Left lung (tissue), 10 donors: ENCODE data around the gene MYO1F. TPM values are rescaled to one million over a fixed set of nuclear protein-coding genes. Genes with fewer than 3 reads are reported as not detected.
"Not testable (repeated sequence)": the region's sequence is repeated elsewhere in the genome, so short reads cannot be mapped to it uniquely, and the experiment has no call there.

Experiments
- ATAC-seq: fragments of 200-7000 bp; cut with Tn5 transposase; one replicate; pipeline ENCODE4 v1.9.1; 2020; ENCODE audit warnings: moderate library complexity
- DNase-seq, 4 donors: peaks; one replicate each; pipeline ENCODE4 v3.0.0-alpha.2; 2013 to 2020
- H3K27ac ChIP-seq, 2 donors: fragments of 200-600 bp; sonication (generic) in 1 of 2; one replicate each; pipeline versions ENCODE4 v1.5.0 to v1.8.0; 2020 to 2021
- H3K27me3 ChIP-seq, 2 donors: fragments of 200-600 bp; sonication (generic) in 1 of 2; one replicate each; pipeline versions ENCODE4 v1.5.0 to v1.8.0; 2020 to 2021
- H3K36me3 ChIP-seq, 2 donors: fragments of 200-600 bp; sonication (generic) in 1 of 2; one replicate each; pipeline versions ENCODE4 v1.5.0 to v1.8.0; 2020 to 2021
- H3K4me1 ChIP-seq, 2 donors: fragments of 200-600 bp; one replicate each; pipeline ENCODE4 v1.8.0; 2021
- H3K4me3 ChIP-seq, 2 donors: fragments of 200-600 bp; sonication (generic) in 1 of 2; one replicate each; pipeline versions ENCODE4 v1.5.0 to v1.8.0; 2020 to 2021; ENCODE audit warnings: mild to moderate bottlenecking in 1 of 2
- H3K9me3 ChIP-seq, 2 donors: fragments of 200-600 bp; sonication (generic) in 1 of 2; one replicate each; pipeline versions ENCODE4 v1.5.0 to v1.8.0; 2020 to 2021
- CTCF ChIP-seq, 2 donors: fragments of 200-600 bp; sonication (generic) in 1 of 2; IDR thresholded peaks; one replicate each; pipeline versions ENCODE4 v1.5.0 to v1.8.0; 2021; ENCODE audit warnings: antibody characterized with exemption in 2 of 2
- intact Hi-C, 2 donors: fragments of 100-400 bp; cut with DNase I; formaldehyde crosslinking; loops; one replicate each; pipeline versions ENCODE4 v1.11.2 to v1.14.2; 2022
- polyA plus RNA-seq, 6 donors: library from polyadenylated mRNA; unstranded; fragments of 120-200 nt; gene quantifications; one replicate each; pipeline ENCODE4 v1.2.1, GENCODE V29; 2013; ENCODE audit not compliant: insufficient read length in 6 of 6
- total RNA-seq, 2 donors: library from RNA; stranded (reverse); fragmentation: NEBNext Ultra II Directional; extraction: Animal tissue kit (Norgen Biotek cat#: 25700); gene quantifications; one replicate each; pipeline ENCODE4 v1.2.1, GENCODE V29; 2021
- donor health status: DM: no; HTN: yes; CAD: no.
- donor health status: DM: no; HTN: no; CAD: no.

MYO1F gene
- total and polyA plus RNA-seq, 8 donors = 11.3 to 161 (median 13.8) TPM

GRCh38 chr19:8580710-8581281, 3.6 kb upstream of the MYO1F start:
- Histone ChIP-seq H3K4me3 (no peak overlapping the region), H3K4me1 (peaks cover 6 to 41% of the 10 kb centered on the region in 2 donors), H3K27ac (no peak overlapping the region), H3K36me3 (peaks cover 0 to 8% of the 10 kb centered on the region in 2 donors), H3K27me3 (peaks cover 0 to 17% of the 10 kb centered on the region in 2 donors), H3K9me3 (no peaks in the 10 kb centered on the region)
- DNase-seq (peak; percentile 72 to 94 (median 88)), ATAC-seq (peak; percentile 81)
- peak; percentile 100 for TF ChIP-seq CTCF (IDR thresholded peaks at IDR 0.05)
- intact Hi-C loops = no loop called here

DNA sequence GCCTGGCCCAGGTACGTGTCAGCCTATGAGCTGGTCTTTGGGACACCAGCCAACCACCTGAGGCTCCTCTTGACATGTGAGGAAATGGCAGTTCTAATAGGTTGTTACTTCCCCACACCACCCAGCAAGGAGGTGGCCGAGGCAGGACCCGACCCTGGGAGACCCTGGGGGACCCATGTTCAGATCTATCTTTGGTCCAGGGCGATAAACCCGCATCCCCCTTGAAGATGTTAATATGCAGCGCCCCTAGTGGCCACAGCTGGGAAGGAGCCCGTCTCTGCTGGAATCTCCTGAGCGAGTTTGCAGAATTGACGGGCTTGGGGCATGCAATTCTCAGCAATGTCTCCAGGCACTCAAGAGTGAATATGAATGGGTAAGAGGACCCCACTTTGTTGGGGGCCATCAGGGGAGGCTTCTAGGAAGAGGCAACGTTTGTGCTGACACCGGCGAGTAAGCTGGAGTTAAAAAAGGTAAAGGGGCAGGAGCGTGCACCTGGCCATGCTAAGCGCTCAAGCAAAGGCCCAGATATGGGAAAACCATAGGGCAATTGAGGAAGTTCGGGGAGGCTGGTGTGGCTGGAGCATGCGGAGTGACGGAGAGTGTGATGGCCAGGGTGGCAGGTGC, 1.5 kb upstream of the MYO1F start:
- peaks cover 0 to 8% of the 10 kb centered on the region in 2 donors for H3K27me3 ChIP-seq
- intact Hi-C loops = no loop called here
- no peak overlapping the region for H3K4me3 ChIP-seq
- TF ChIP-seq CTCF (IDR thresholded peaks at IDR 0.05) = peak; percentile 94 to 96
- H3K27ac ChIP-seq = no peak overlapping the region
- no peaks in the 10 kb centered on the region for H3K36me3 ChIP-seq
- DNase-seq (peak; percentile 56 to 88 (median 73)), ATAC-seq (peak; percentile 59)
- H3K4me1 ChIP-seq = peaks cover 7 to 56% of the 10 kb centered on the region in 2 donors
- H3K9me3 ChIP-seq = no peaks in the 10 kb centered on the region

- Histone ChIP-seq H3K36me3 (no peaks in the 10 kb centered on the region), H3K27me3 (peaks cover 0 to 8% of the 10 kb centered on the region in 2 donors), H3K4me1 (peaks cover 7 to 66% of the 10 kb centered on the region in 2 donors), H3K9me3 (no peaks in the 10 kb centered on the region), H3K4me3 (peak overlapping the region in 1 of 2 donors; percentile 57), H3K27ac (peak overlapping the region in 1 of 2 donors; percentile 90)
- intact Hi-C loops = no loop called here
- DNase-seq = no peak
- no peak for TF ChIP-seq CTCF (IDR thresholded peaks at IDR 0.05)
- ATAC-seq = no peak
Observed at GRCh38 chr19:8577741-8578140, 499 bp upstream of the MYO1F start.

- no peak for TF ChIP-seq CTCF (IDR thresholded peaks at IDR 0.05)
- Histone ChIP-seq H3K27me3 (peaks cover 0 to 8% of the 10 kb centered on the region in 2 donors), H3K27ac (peak overlapping the region; percentile 40 to 90), H3K4me3 (peak overlapping the region; percentile 21 to 57), H3K36me3 (no peaks in the 10 kb centered on the region), H3K4me1 (peaks cover 7 to 79% of the 10 kb centered on the region in 2 donors), H3K9me3 (no peaks in the 10 kb centered on the region)
- peak in 1 of 4 donors; percentile 52 for DNase-seq
- ATAC-seq = peak; percentile 22
- intact Hi-C loops = no loop called here
Observed at GRCh38 chr19:8576273-8576993, 809 bp downstream of the MYO1F start.

GRCh38 chr19:8575467-8575997, 1.7 kb downstream of the MYO1F start:
- Histone ChIP-seq H3K4me3 (peak overlapping the region; percentile 21 to 57), H3K27me3 (peaks cover 0 to 8% of the 10 kb centered on the region in 2 donors), H3K9me3 (no peaks in the 10 kb centered on the region), H3K36me3 (no peaks in the 10 kb centered on the region), H3K27ac (peak overlapping the region; percentile 10 to 90), H3K4me1 (peaks cover 11 to 86% of the 10 kb centered on the region in 2 donors)
- intact Hi-C loops = no loop called here
- TF ChIP-seq CTCF (IDR thresholded peaks at IDR 0.05) = no peak
- DNase-seq (no peak), ATAC-seq (peak; percentile 2)

DNA sequence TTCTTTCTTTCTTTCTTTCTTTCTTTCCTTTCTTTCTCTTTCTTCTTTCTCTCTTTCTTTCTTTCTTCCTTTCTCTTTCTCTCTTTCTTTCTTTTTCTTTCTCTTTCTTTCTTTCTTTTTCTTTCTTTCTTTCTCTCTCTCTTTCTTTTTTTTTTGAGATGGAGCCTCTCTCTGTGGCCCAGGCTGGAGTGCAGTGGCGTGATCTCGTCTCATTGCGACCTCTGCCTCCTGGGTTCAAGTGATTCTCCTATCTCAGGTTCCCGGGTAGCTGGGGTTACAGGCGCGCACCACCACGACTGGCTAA, 2.7 kb downstream of the MYO1F start:
- H3K9me3 ChIP-seq, H3K36me3 ChIP-seq, H3K27me3 ChIP-seq, intact Hi-C loops, ATAC-seq, H3K27ac ChIP-seq, DNase-seq: not testable (repeated sequence)
- Histone ChIP-seq H3K4me1 (peaks cover 11 to 87% of the 10 kb centered on the region in 2 donors), H3K4me3 (peak overlapping the region in 1 of 2 donors; percentile 57)
